ENCODE data around the gene CENPM. TPM values are rescaled to one million over a fixed set of nuclear protein-coding genes. Genes with fewer than 3 reads are reported as not detected.
A peak's percentile ranks its signal among the peaks of the same experiment; 100 is the strongest.

Gene CENPM
- total and polyA plus RNA-seq, 4 donors, result 0.17 to 26.3 (median 2.3) TPM

- 2% methylated on average over 112 of the region's 112 CpGs for WGBS
- Histone ChIP-seq H3K36me3 (ENCODE audit: control insufficient read depth in 4 of 4, insufficient read depth in 3 of 4, low read depth in 1 of 4, low read length in 3 of 4) (peaks cover 1 to 8% (median 4%) of the 10 kb centered on the region in 4 donors), H3K9me3 (ENCODE audit: control insufficient read depth in 4 of 4, low read length in 3 of 4) (no peaks in the 10 kb centered on the region), H3K4me1 (ENCODE audit: control insufficient read depth in 4 of 4, insufficient read depth in 4 of 4, low read length in 3 of 4) (peaks cover 6 to 21% (median 12%) of the 10 kb centered on the region in 4 donors), H3K27ac (ENCODE audit: low read depth in 1 of 2, low read length in 2 of 2) (no peak overlapping the region), H3K27me3 (ENCODE audit: control insufficient read depth in 4 of 4, insufficient read depth in 4 of 4, low read length in 3 of 4) (peaks cover 0 to 7% (median 6%) of the 10 kb centered on the region in 4 donors), H3K4me3 (ENCODE audit: low read depth in 1 of 3, low read length in 3 of 3) (peak overlapping the region in 1 of 3 donors; percentile 20), H3K9ac (ENCODE audit: low read depth in 1 of 2, low read length in 2 of 2) (no peak overlapping the region)
- TF ChIP-seq REST (IDR thresholded peaks at IDR 0.05), result no peak
- TF ChIP-seq NR2F2 (IDR thresholded peaks at IDR 0.05), result no peak
- no peak for TF ChIP-seq RAD21 (IDR thresholded peaks at IDR 0.05)
- TF ChIP-seq HNF4G (IDR thresholded peaks at IDR 0.05), result no peak
- DNase-seq (ENCODE audit: low spot score), result no peak
These were observed 36.6 kb downstream of the CENPM start for GRCh38 chr22:41910050-41911000.

GRCh38 chr22:41909310-41910049 lies 37.5 kb downstream of the CENPM start:
- H3K27me3 ChIP-seq (ENCODE audit: control insufficient read depth in 4 of 4, insufficient read depth in 4 of 4, low read length in 3 of 4), result peaks cover 0 to 7% (median 4%) of the 10 kb centered on the region in 4 donors
- H3K9me3 ChIP-seq (ENCODE audit: control insufficient read depth in 4 of 4, low read length in 3 of 4), result no peaks in the 10 kb centered on the region
- TF ChIP-seq HNF4A (conservative IDR thresholded peaks at IDR 0.05) (no peak), ATF3 (IDR thresholded peaks at IDR 0.05) (no peak), NR2F2 (IDR thresholded peaks at IDR 0.05) (no peak), RAD21 (IDR thresholded peaks at IDR 0.05) (no peak), RXRA (IDR thresholded peaks at IDR 0.05) (no peak), CTCF (IDR thresholded peaks at IDR 0.05; ENCODE audit: low read depth, low read length, missing input control) (no peak), ZBTB33 (IDR thresholded peaks at IDR 0.05) (no peak), REST (IDR thresholded peaks at IDR 0.05) (no peak), HNF4G (IDR thresholded peaks at IDR 0.05) (no peak), MAX (IDR thresholded peaks at IDR 0.05) (no peak), TAF1 (conservative IDR thresholded peaks at IDR 0.05) (no peak), FOXA1 (IDR thresholded peaks at IDR 0.05) (no peak), JUND (IDR thresholded peaks at IDR 0.05) (no peak), FOXA2 (IDR thresholded peaks at IDR 0.05) (no peak), SP1 (IDR thresholded peaks at IDR 0.05) (no peak), YY1 (IDR thresholded peaks at IDR 0.05) (no peak)
- H3K4me3 ChIP-seq (ENCODE audit: low read depth in 1 of 3, low read length in 3 of 3), result peak overlapping the region in 1 of 3 donors; percentile 20
- H3K27ac ChIP-seq (ENCODE audit: low read depth in 1 of 2, low read length in 2 of 2), result no peak overlapping the region
- WGBS, result 15% methylated on average over 55 of the region's 55 CpGs
- DNase-seq (ENCODE audit: low spot score), result no peak
- peaks cover 6 to 13% (median 8%) of the 10 kb centered on the region in 4 donors for H3K4me1 ChIP-seq (ENCODE audit: control insufficient read depth in 4 of 4, insufficient read depth in 4 of 4, low read length in 3 of 4)
- no peak overlapping the region for H3K9ac ChIP-seq (ENCODE audit: low read depth in 1 of 2, low read length in 2 of 2)
- peaks cover 8 to 15% (median 12%) of the 10 kb centered on the region in 4 donors for H3K36me3 ChIP-seq (ENCODE audit: control insufficient read depth in 4 of 4, insufficient read depth in 3 of 4, low read depth in 1 of 4, low read length in 3 of 4)
